Vagina (tissue), 2 donors: ENCODE data around the gene BIRC5. TPM values are rescaled to one million over a fixed set of nuclear protein-coding genes. Genes with fewer than 3 reads are reported as not detected.

ENCODE experiments used
- DNase-seq, 2 donors: peaks; one replicate each; pipeline ENCODE4 v3.0.0-alpha.2; 2017; ENCODE audit errors: extremely low spot score in 2 of 2
- H3K27ac ChIP-seq: fragments of 200-600 bp; sonication (generic); one replicate; pipeline ENCODE4 v1.5.1; 2019
- H3K27me3 ChIP-seq: fragments of 200-600 bp; sonication (generic); one replicate; pipeline ENCODE4 v1.5.1; 2019
- H3K36me3 ChIP-seq, 2 donors: fragments of 200-600 bp; sonication (generic); one replicate each; pipeline ENCODE4 v1.5.1; 2017 to 2019
- H3K4me1 ChIP-seq: fragments of 200-600 bp; sonication (generic); one replicate; pipeline ENCODE4 v1.5.1; 2019
- H3K4me3 ChIP-seq, 2 donors: fragments of 200-600 bp; sonication (generic); 1 replicate in 1 of 2; 2 replicates in 1 of 2; pipeline ENCODE4 v1.5.1; 2016 to 2019
- H3K9me3 ChIP-seq: fragments of 200-600 bp; sonication (generic); one replicate; pipeline ENCODE4 v1.5.1; 2019
- CTCF ChIP-seq, 3 experiments: fragments of 450-650 bp in 2 of 3; fragments of 200-600 bp in 1 of 3; sonication (generic) in 1 of 3; IDR thresholded peaks; one replicate each; pipeline ENCODE4 v1.5.1; 2017 to 2019; ENCODE audit warnings: antibody characterized with exemption in 3 of 3, mild to moderate bottlenecking in 2 of 3, moderate library complexity in 2 of 3
- POLR2A ChIP-seq, 2 donors: fragments of 450-650 bp; IDR thresholded peaks; one replicate each; pipeline ENCODE4 v1.6.1; 2017; ENCODE audit warnings: antibody characterized with exemption in 2 of 2, mild to moderate bottlenecking in 2 of 2, moderate library complexity in 2 of 2
- POLR2AphosphoS5 ChIP-seq, 2 donors: sonication (generic); formaldehyde crosslinking; IDR thresholded peaks; one replicate each; pipeline ENCODE4 v1.9.0; 2017; ENCODE audit warnings: antibody characterized with exemption in 2 of 2, mild to moderate bottlenecking in 2 of 2, low read depth in 1 of 2; ENCODE audit not compliant: insufficient read depth in 1 of 2
- intact Hi-C: fragments of 100-400 bp; cut with DNase I; formaldehyde crosslinking; loops from one replicate; pipeline ENCODE4 v1.15.1; 2023
- total RNA-seq: library from RNA; depleted of rRNA; stranded (reverse); fragments of >200 nt; gene quantifications from one replicate; pipeline ENCODE4 v1.2.3, GENCODE V29; 2016

The BIRC5 gene
- total RNA-seq, 1 donor from 2014 or later, result 3.4 TPM

GRCh38 chr17:78223765-78224164, 9.7 kb downstream of the BIRC5 start:
- H3K36me3 ChIP-seq, result no peaks in the 10 kb centered on the region
- no peak for TF ChIP-seq CTCF (IDR thresholded peaks at IDR 0.05)
- TF ChIP-seq POLR2AphosphoS5 (IDR thresholded peaks at IDR 0.05; ENCODE audit: insufficient read depth in 1 of 2, low read depth in 1 of 2), result no peak
- no peak overlapping the region for H3K4me3 ChIP-seq
- intact Hi-C loops, result no loop called here
- no peak overlapping the region for H3K27ac ChIP-seq
- no peak for DNase-seq
- no peaks in the 10 kb centered on the region for H3K27me3 ChIP-seq
- H3K9me3 ChIP-seq, result no peaks in the 10 kb centered on the region
- H3K4me1 ChIP-seq, result no peaks in the 10 kb centered on the region

DNA sequence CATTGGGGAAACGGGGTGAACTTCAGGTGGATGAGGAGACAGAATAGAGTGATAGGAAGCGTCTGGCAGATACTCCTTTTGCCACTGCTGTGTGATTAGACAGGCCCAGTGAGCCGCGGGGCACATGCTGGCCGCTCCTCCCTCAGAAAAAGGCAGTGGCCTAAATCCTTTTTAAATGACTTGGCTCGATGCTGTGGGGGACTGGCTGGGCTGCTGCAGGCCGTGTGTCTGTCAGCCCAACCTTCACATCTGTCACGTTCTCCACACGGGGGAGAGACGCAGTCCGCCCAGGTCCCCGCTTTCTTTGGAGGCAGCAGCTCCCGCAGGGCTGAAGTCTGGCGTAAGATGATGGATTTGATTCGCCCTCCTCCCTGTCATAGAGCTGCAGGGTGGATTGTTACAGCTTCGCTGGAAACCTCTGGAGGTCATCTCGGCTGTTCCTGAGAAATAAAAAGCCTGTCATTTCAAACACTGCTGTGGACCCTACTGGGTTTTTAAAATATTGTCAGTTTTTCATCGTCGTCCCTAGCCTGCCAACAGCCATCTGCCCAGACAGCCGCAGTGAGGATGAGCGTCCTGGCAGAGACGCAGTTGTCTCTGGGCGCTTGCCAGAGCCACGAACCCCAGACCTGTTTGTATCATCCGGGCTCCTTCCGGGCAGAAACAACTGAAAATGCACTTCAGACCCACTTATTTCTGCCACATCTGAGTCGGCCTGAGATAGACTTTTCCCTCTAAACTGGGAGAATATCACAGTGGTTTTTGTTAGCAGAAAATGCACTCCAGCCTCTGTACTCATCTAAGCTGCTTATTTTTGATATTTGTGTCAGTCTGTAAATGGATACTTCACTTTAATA, 10.4 kb downstream of the BIRC5 start:
- Histone ChIP-seq H3K4me3 (no peak overlapping the region), H3K36me3 (no peaks in the 10 kb centered on the region), H3K27me3 (no peaks in the 10 kb centered on the region), H3K27ac (no peak overlapping the region), H3K9me3 (no peaks in the 10 kb centered on the region), H3K4me1 (no peaks in the 10 kb centered on the region)
- no peak for DNase-seq
- intact Hi-C loops, result no loop called here
- TF ChIP-seq POLR2A (IDR thresholded peaks at IDR 0.05), result no peak
- no peak for TF ChIP-seq CTCF (IDR thresholded peaks at IDR 0.05)
- TF ChIP-seq POLR2AphosphoS5 (IDR thresholded peaks at IDR 0.05; ENCODE audit: insufficient read depth in 1 of 2, low read depth in 1 of 2), result no peak

- Histone ChIP-seq H3K9me3 (no peaks in the 10 kb centered on the region), H3K36me3 (no peaks in the 10 kb centered on the region), H3K4me3 (no peak overlapping the region), H3K4me1 (no peaks in the 10 kb centered on the region), H3K27ac (no peak overlapping the region), H3K27me3 (no peaks in the 10 kb centered on the region)
- intact Hi-C loops, result no loop called here
- no peak for DNase-seq
- TF ChIP-seq POLR2A (IDR thresholded peaks at IDR 0.05) (no peak), CTCF (IDR thresholded peaks at IDR 0.05) (no peak), POLR2AphosphoS5 (IDR thresholded peaks at IDR 0.05; ENCODE audit: insufficient read depth in 1 of 2, low read depth in 1 of 2) (no peak)
Measured at GRCh38 chr17:78225088-78225865, 11.2 kb downstream of the BIRC5 start.

- Histone ChIP-seq H3K4me3 (no peak overlapping the region), H3K27me3 (no peaks in the 10 kb centered on the region), H3K9me3 (no peaks in the 10 kb centered on the region), H3K36me3 (no peaks in the 10 kb centered on the region), H3K27ac (no peak overlapping the region), H3K4me1 (no peaks in the 10 kb centered on the region)
- no peak for DNase-seq
- TF ChIP-seq POLR2A (IDR thresholded peaks at IDR 0.05) (no peak), POLR2AphosphoS5 (IDR thresholded peaks at IDR 0.05; ENCODE audit: insufficient read depth in 1 of 2, low read depth in 1 of 2) (no peak), CTCF (IDR thresholded peaks at IDR 0.05) (no peak)
- intact Hi-C loops, result loop anchor here (1.0 kb wide), 1 partner anchor 39 kb away; the partner anchor contains the start of genes AFMID and TK1
Measured at GRCh38 chr17:78226055-78226758, 12.2 kb downstream of the BIRC5 start.
